ENCODE measurements around the gene ARHGAP22.
A peak's percentile ranks its signal among the peaks of the same experiment; 100 is the strongest.

ARHGAP22 gene

GRCh38 chr10:48604991-48605508 is at the start of gene ARHGAP22:
Gene ARHGAP22, minus strand, starts transcription at chr10:48605073. Its CDS starts 277 bp downstream, at chr10:48604796.
- DNase-seq (ENCODE audit: low read depth): no peak
- no peak for TF ChIP-seq CTCF (conservative IDR thresholded peaks at IDR 0.05; ENCODE audit: low read depth, low read length)
- H3K4me3 ChIP-seq (ENCODE audit: low read length): peak within 1 kb of the TSS; percentile 48

GRCh38 chr10:48653944-48654698 is 49.2 kb upstream of the ARHGAP22 start:
- no peak for TF ChIP-seq CTCF (conservative IDR thresholded peaks at IDR 0.05; ENCODE audit: low read depth, low read length)
- no peak for DNase-seq (ENCODE audit: low read depth)
- H3K4me3 ChIP-seq (ENCODE audit: low read length): no peak overlapping the region

GRCh38 chr10:48653347-48653746 is 48.5 kb upstream of the ARHGAP22 start:
- H3K4me3 ChIP-seq (ENCODE audit: low read length): no peak overlapping the region
- DNase-seq (ENCODE audit: low read depth): no peak
- no peak for TF ChIP-seq CTCF (conservative IDR thresholded peaks at IDR 0.05; ENCODE audit: low read depth, low read length)

GRCh38 chr10:48652344-48652743 is 47.5 kb upstream of the ARHGAP22 start:
- DNase-seq (ENCODE audit: low read depth): no peak
- TF ChIP-seq CTCF (conservative IDR thresholded peaks at IDR 0.05; ENCODE audit: low read depth, low read length): no peak

GRCh38 chr10:48651839-48652238 is 47.0 kb upstream of the ARHGAP22 start:
- H3K4me3 ChIP-seq (ENCODE audit: low read length): no peak overlapping the region
- no peak for DNase-seq (ENCODE audit: low read depth)
- TF ChIP-seq CTCF (conservative IDR thresholded peaks at IDR 0.05; ENCODE audit: low read depth, low read length): no peak

More at GRCh38 chr10:48652344-48652743, 47.5 kb upstream of the ARHGAP22 start:
- H3K4me3 ChIP-seq (ENCODE audit: low read length): no peak overlapping the region

- no peak for TF ChIP-seq CTCF (conservative IDR thresholded peaks at IDR 0.05; ENCODE audit: low read depth, low read length)
- DNase-seq (ENCODE audit: low read depth): no peak
- H3K4me3 ChIP-seq (ENCODE audit: low read length): no peak overlapping the region
Observed at GRCh38 chr10:48651293-48651692, 46.4 kb upstream of the ARHGAP22 start.
